ENCODE measurements around the gene HSD17B1. TPM values are rescaled to one million over a fixed set of nuclear protein-coding genes. Genes with fewer than 3 reads are reported as not detected.

Gene HSD17B1
- total RNA-seq, 1 donor from 2014 or later = 1.2 TPM

- TF ChIP-seq CTCF (conservative IDR thresholded peaks at IDR 0.05) = no peak
- H3K36me3 Mint-ChIP-seq (ENCODE audit: low read depth) = no peaks in the 10 kb centered on the region
- H3K27ac Mint-ChIP-seq (ENCODE audit: unreplicated experiment) = peak within 1 kb of the TSS; percentile 96
- H3K9me3 Mint-ChIP-seq = no peaks in the 10 kb centered on the region
- peak; percentile 96 for DNase-seq (ENCODE audit: low read depth, low spot score)
- H3K4me1 Mint-ChIP-seq = peaks cover 26% of the 10 kb centered on the region
- peak within 1 kb of the TSS; percentile 97 for H3K4me3 Mint-ChIP-seq
- no peaks in the 10 kb centered on the region for H3K27me3 Mint-ChIP-seq (ENCODE audit: low read depth)
These were observed 9.2 kb downstream of the HSD17B1 start, which contains the start of gene COASY for GRCh38 chr17:42561897-42562387. TSS of gene COASY (plus strand) at chr17:42562148. CDS start at chr17:42562623, 475 bp downstream.

GRCh38 chr17:42562388-42563142 lies 9.8 kb downstream of the HSD17B1 start:
- Mint-ChIP-seq H3K36me3 (ENCODE audit: low read depth) (no peaks in the 10 kb centered on the region), H3K27me3 (ENCODE audit: low read depth) (no peaks in the 10 kb centered on the region), H3K9me3 (no peaks in the 10 kb centered on the region), H3K4me1 (peaks cover 23% of the 10 kb centered on the region), H3K27ac (ENCODE audit: unreplicated experiment) (peak overlapping the region; percentile 96), H3K4me3 (peak overlapping the region; percentile 97)
- TF ChIP-seq CTCF (conservative IDR thresholded peaks at IDR 0.05) = no peak
- no peak for DNase-seq (ENCODE audit: low read depth, low spot score)

- Mint-ChIP-seq H3K4me3 (peak overlapping the region; percentile 97), H3K36me3 (ENCODE audit: low read depth) (peaks cover 3% of the 10 kb centered on the region), H3K27me3 (ENCODE audit: low read depth) (no peaks in the 10 kb centered on the region), H3K27ac (ENCODE audit: unreplicated experiment) (no peak overlapping the region), H3K9me3 (no peaks in the 10 kb centered on the region), H3K4me1 (peaks cover 27% of the 10 kb centered on the region)
- DNase-seq (ENCODE audit: low read depth, low spot score) = no peak
- no peak for TF ChIP-seq CTCF (conservative IDR thresholded peaks at IDR 0.05)
These were observed 10.4 kb downstream of the HSD17B1 start for GRCh38 chr17:42563143-42563509.

- Mint-ChIP-seq H3K27ac (ENCODE audit: unreplicated experiment) (no peak overlapping the region), H3K4me1 (peaks cover 27% of the 10 kb centered on the region), H3K27me3 (ENCODE audit: low read depth) (no peaks in the 10 kb centered on the region), H3K4me3 (peak overlapping the region; percentile 97), H3K9me3 (no peaks in the 10 kb centered on the region), H3K36me3 (ENCODE audit: low read depth) (peaks cover 3% of the 10 kb centered on the region)
- no peak for DNase-seq (ENCODE audit: low read depth, low spot score)
- no peak for TF ChIP-seq CTCF (conservative IDR thresholded peaks at IDR 0.05)
These were observed 10.8 kb downstream of the HSD17B1 start for GRCh38 chr17:42563543-42563942.

- Mint-ChIP-seq H3K36me3 (ENCODE audit: low read depth) (peaks cover 3% of the 10 kb centered on the region), H3K27me3 (ENCODE audit: low read depth) (no peaks in the 10 kb centered on the region), H3K9me3 (no peaks in the 10 kb centered on the region), H3K4me3 (peak overlapping the region; percentile 97), H3K27ac (ENCODE audit: unreplicated experiment) (no peak overlapping the region), H3K4me1 (peaks cover 27% of the 10 kb centered on the region)
- no peak for TF ChIP-seq CTCF (conservative IDR thresholded peaks at IDR 0.05)
- DNase-seq (ENCODE audit: low read depth, low spot score) = no peak
These were observed 11.2 kb downstream of the HSD17B1 start for GRCh38 chr17:42563950-42564349.
